ENCODE measurements around the gene TNNI3K. TPM values are rescaled to one million over a fixed set of nuclear protein-coding genes. Genes with fewer than 3 reads are reported as not detected.
A peak's percentile ranks its signal among the peaks of the same experiment; 100 is the strongest.

The TNNI3K gene
- total RNA-seq, 1 experiment from 2014 or later: not detected

DNA sequence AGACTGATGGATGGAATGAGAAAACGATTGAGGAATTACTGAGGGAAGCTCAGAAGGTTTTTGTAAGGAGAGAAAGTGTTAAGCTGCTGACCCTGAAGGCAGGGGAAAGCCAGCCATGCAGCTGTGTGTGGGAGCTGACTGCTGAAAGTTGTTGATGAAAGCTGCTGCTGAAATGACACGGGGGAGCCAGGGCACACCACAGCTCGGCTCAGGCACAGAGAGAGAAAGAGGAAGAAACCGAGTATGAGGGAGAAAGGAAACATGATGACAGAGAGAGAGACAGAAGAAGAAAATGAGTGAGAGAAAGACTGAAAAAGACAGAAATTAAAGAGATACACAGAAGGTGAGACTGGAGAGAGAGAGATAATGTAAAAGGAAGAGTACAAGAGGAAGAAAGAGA, 161.7 kb downstream of the TNNI3K start:
- Histone ChIP-seq H3K9me3 (ENCODE audit: low read length) (no peaks in the 10 kb centered on the region), H3K79me2 (ENCODE audit: low read length) (no peaks in the 10 kb centered on the region), H3K36me3 (ENCODE audit: low read depth, low read length) (no peaks in the 10 kb centered on the region), H3K4me3 (ENCODE audit: low read length) (no peak overlapping the region), H3K27me3 (ENCODE audit: low read length) (no peaks in the 10 kb centered on the region), H3K9me2 (replicated peaks; ENCODE audit: low read length) (no peaks in the 10 kb centered on the region; the same call in 1 of the 2 replicates), H3K4me2 (ENCODE audit: low read length) (no peak overlapping the region), H4K20me1 (ENCODE audit: low read length) (no peaks in the 10 kb centered on the region), H3K4me1 (ENCODE audit: insufficient read depth, low read length) (no peaks in the 10 kb centered on the region), H2AFZ (ENCODE audit: low read length) (0 out of 2 replicates have a peak overlapping the region, but pooled peaks have one; percentile 53), H3K27ac (ENCODE audit: low read length) (no peak overlapping the region), H3K9ac (ENCODE audit: low read length) (no peak overlapping the region), H3F3A (ENCODE audit: low read length, unreplicated experiment) (no peaks in the 10 kb centered on the region)
- ChIA-PET CTCF (no interaction called here), POLR2A (ENCODE audit: unreplicated experiment) (no interaction called here)
- intact Hi-C loops (cut with micrococcal nuclease): no loop called here
- DNase-seq (no peak), ATAC-seq (no peak)
- no TSS peak for BruUV-seq (replicated peaks)
- TF ChIP-seq EZH2phosphoT487 (IDR thresholded peaks at IDR 0.05; ENCODE audit: borderline replicate concordance, low read length) (no peak), EZH2 (IDR thresholded peaks at IDR 0.05; ENCODE audit: low read length, unreplicated experiment) (no peak)
- TF ChIP-seq, protein P1, sequence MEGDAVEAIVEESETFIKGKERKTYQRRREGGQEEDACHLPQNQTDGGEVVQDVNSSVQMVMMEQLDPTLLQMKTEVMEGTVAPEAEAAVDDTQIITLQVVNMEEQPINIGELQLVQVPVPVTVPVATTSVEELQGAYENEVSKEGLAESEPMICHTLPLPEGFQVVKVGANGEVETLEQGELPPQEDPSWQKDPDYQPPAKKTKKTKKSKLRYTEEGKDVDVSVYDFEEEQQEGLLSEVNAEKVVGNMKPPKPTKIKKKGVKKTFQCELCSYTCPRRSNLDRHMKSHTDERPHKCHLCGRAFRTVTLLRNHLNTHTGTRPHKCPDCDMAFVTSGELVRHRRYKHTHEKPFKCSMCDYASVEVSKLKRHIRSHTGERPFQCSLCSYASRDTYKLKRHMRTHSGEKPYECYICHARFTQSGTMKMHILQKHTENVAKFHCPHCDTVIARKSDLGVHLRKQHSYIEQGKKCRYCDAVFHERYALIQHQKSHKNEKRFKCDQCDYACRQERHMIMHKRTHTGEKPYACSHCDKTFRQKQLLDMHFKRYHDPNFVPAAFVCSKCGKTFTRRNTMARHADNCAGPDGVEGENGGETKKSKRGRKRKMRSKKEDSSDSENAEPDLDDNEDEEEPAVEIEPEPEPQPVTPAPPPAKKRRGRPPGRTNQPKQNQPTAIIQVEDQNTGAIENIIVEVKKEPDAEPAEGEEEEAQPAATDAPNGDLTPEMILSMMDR (conservative IDR thresholded peaks at IDR 0.05; ENCODE audit: low read depth, low read length): no peak

DNA sequence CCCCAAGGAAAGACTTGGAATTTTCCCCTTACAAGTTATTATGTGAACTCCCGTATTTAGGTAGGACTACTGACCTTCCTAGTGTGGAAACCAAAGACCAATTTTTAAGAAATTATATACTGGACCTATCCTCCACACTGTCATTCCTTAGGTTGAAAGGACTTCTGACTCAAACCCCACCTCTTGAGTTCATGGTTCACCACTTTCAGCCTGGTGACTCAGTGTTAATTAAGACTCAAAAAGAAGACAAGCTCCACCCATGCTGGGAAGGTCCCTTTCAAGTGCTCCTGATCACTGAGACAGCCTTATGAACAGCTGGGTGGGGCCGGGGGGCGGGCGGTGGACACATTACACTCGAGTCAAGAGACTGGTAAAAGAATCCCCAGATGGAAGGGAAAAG, 164.1 kb downstream of the TNNI3K start:
- no peak overlapping the region for H3K27ac ChIP-seq (ENCODE audit: low read length)
- H3K79me2 ChIP-seq (ENCODE audit: low read length): no peaks in the 10 kb centered on the region
- intact Hi-C loops (cut with micrococcal nuclease): no loop called here

DNA sequence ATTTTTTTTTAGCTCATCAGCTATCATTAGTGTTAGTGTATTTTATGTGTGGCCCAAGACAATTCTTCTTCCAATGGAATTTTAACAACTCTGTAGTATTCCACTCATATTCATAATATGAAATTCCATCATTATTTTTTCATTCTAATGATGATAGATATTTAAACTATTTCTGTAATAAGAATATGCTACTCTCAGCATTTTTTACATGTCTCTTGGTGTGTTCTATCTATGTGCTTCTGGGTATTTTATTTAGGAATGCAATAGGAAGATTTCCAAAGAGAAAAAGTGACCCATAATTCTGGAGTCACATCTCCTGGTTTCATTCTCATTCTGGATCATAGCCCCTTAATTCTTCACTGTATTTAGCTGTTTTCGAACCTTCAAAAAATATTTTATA, 167.7 kb downstream of the TNNI3K start:
- POLR2A ChIA-PET (ENCODE audit: unreplicated experiment): no interaction called here

More for the DNA sequence above, 164.1 kb downstream of the TNNI3K start:
- ATAC-seq (no peak), DNase-seq (no peak)
- ChIA-PET CTCF (no interaction called here), POLR2A (ENCODE audit: unreplicated experiment) (no interaction called here)
- no TSS peak for BruUV-seq (replicated peaks)
- Histone ChIP-seq H3K4me1 (ENCODE audit: insufficient read depth, low read length) (no peaks in the 10 kb centered on the region), H2AFZ (ENCODE audit: low read length) (no peak overlapping the region), H3K4me2 (ENCODE audit: low read length) (no peak overlapping the region), H3K9me2 (replicated peaks; ENCODE audit: low read length) (no peaks in the 10 kb centered on the region; the same call in 1 of the 2 replicates), H3K9me3 (ENCODE audit: low read length) (no peaks in the 10 kb centered on the region), H3K36me3 (ENCODE audit: low read depth, low read length) (no peaks in the 10 kb centered on the region), H3K27me3 (ENCODE audit: low read length) (no peaks in the 10 kb centered on the region), H4K20me1 (ENCODE audit: low read length) (no peaks in the 10 kb centered on the region), H3K4me3 (ENCODE audit: low read length) (no peak overlapping the region), H3F3A (ENCODE audit: low read length, unreplicated experiment) (no peaks in the 10 kb centered on the region), H3K9ac (ENCODE audit: low read length) (no peak overlapping the region)
- TF ChIP-seq, protein P1 (conservative IDR thresholded peaks at IDR 0.05; ENCODE audit: low read depth, low read length): no peak

More for the DNA sequence above, 167.7 kb downstream of the TNNI3K start:
- ATAC-seq: no peak
- no peak overlapping the region for H3K4me2 ChIP-seq (ENCODE audit: low read length)
- no peaks in the 10 kb centered on the region for H3K27me3 ChIP-seq (ENCODE audit: low read length)
- no peaks in the 10 kb centered on the region for H4K20me1 ChIP-seq (ENCODE audit: low read length)
- no peaks in the 10 kb centered on the region for H3K9me3 ChIP-seq (ENCODE audit: low read length)
- BruUV-seq (replicated peaks): no TSS peak
- intact Hi-C loops (cut with micrococcal nuclease): no loop called here
- H3K9me2 ChIP-seq (replicated peaks; ENCODE audit: low read length): no peaks in the 10 kb centered on the region; the same call in 1 of the 2 replicates
- CTCF ChIA-PET: no interaction called here
- no peak overlapping the region for H2AFZ ChIP-seq (ENCODE audit: low read length)
- H3K9ac ChIP-seq (ENCODE audit: low read length): no peak overlapping the region
- TF ChIP-seq, protein P1 (conservative IDR thresholded peaks at IDR 0.05; ENCODE audit: low read depth, low read length): no peak
- TF ChIP-seq EZH2phosphoT487 (IDR thresholded peaks at IDR 0.05; ENCODE audit: borderline replicate concordance, low read length): no peak
- TF ChIP-seq EZH2 (IDR thresholded peaks at IDR 0.05; ENCODE audit: low read length, unreplicated experiment): no peak
- no peaks in the 10 kb centered on the region for H3K36me3 ChIP-seq (ENCODE audit: low read depth, low read length)
- no peaks in the 10 kb centered on the region for H3K4me1 ChIP-seq (ENCODE audit: insufficient read depth, low read length)
- no peak overlapping the region for H3K27ac ChIP-seq (ENCODE audit: low read length)
- no peak overlapping the region for H3K4me3 ChIP-seq (ENCODE audit: low read length)
- no peaks in the 10 kb centered on the region for H3F3A ChIP-seq (ENCODE audit: low read length, unreplicated experiment)
- H3K79me2 ChIP-seq (ENCODE audit: low read length): no peaks in the 10 kb centered on the region
- DNase-seq: no peak
